Measurements from ENCODE around the gene ISOC1.

ISOC1 gene

GRCh38 chr5:129137637-129138036 lies 43.1 kb downstream of the ISOC1 start:
- no peak for DNase-seq

- DNase-seq = no peak
Measured at GRCh38 chr5:129141078-129141477, 46.5 kb downstream of the ISOC1 start.

GRCh38 chr5:129141696-129142095 lies 47.1 kb downstream of the ISOC1 start:
- no peak for DNase-seq

DNA sequence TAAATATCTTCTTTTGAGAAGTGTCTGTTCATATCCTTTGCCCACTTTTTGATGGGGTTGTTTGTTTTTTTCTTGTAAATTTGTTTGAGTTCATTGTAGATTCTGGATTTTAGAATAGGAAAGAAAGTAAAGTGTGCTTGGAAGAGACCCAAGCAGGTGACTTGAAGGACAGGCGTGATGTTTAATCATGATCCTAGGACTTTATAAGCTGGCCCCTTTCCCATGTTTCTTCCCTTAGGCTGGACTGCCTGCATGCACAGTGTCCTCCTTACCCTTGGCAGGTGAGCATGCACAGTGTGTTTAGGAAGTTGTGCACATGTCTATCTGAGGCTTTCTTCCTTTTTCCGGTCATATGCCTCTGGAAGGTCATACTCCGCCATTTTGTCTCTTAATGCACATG lies 61.3 kb downstream of the ISOC1 start:
- no peak for DNase-seq

DNA sequence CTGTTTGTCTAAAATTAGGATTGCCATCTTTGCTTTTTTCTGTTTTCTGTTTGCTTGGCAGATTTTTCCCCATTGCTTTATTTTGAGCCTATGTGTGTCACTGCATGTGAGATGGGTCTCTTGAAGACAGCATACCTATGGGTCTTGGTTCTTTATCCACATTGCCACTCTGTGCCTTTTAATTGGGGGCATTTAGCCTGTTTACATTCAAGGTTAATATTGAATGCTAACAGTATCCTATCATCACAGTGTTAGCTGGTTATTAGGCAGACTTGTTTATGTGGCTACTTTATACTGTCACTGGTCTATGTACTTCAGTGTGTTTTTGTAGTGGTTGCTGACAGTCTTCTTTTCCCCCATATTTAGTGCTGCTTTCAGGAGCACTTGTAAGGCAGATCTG lies 67.3 kb downstream of the ISOC1 start:
- DNase-seq = no peak

Data from NCI-H2107 (cell line).